Measurements from ENCODE around the gene CHMP4A. TPM values are rescaled to one million over a fixed set of nuclear protein-coding genes. Genes with fewer than 3 reads are reported as not detected.
A peak's percentile ranks its signal among the peaks of the same experiment; 100 is the strongest.

CHMP4A gene
- total and polyA plus RNA-seq, 2 of the 13 experiments (the other 11 are each of a cell fraction or from before 2014, with no cell fraction given), result 83.6 to 113 TPM

- TF ChIP-seq PRDM15 (CRISPR knock-in tag; IDR thresholded peaks at IDR 0.05) (no peak; the same call in none of the 2 replicates), ZNF607 (CRISPR knock-in tag; IDR thresholded peaks at IDR 0.05; ENCODE audit: borderline replicate concordance) (peak; percentile 96), NRL (CRISPR knock-in tag; IDR thresholded peaks at IDR 0.05; ENCODE audit: borderline replicate concordance) (peak; percentile 100), ZNF782 (CRISPR knock-in tag; IDR thresholded peaks at IDR 0.05; ENCODE audit: borderline replicate concordance) (peak; percentile 96; the same call in 1 of the 2 replicates), ZFP91 (CRISPR knock-in tag; IDR thresholded peaks at IDR 0.05; ENCODE audit: borderline replicate concordance) (peak; percentile 99), JUNB (CRISPR knock-in tag; IDR thresholded peaks at IDR 0.05; ENCODE audit: borderline replicate concordance) (no peak), CCDC6 (CRISPR knock-in tag; IDR thresholded peaks at IDR 0.05) (no peak), SMARCE1 (IDR thresholded peaks at IDR 0.05; ENCODE audit: borderline replicate concordance) (no peak), GLI4 (CRISPR knock-in tag; IDR thresholded peaks at IDR 0.05; ENCODE audit: borderline replicate concordance) (no peak), ZNF33B (CRISPR knock-in tag; IDR thresholded peaks at IDR 0.05) (no peak), ZNF550 (CRISPR knock-in tag; IDR thresholded peaks at IDR 0.05; ENCODE audit: borderline replicate concordance) (peak; percentile 73), BCL6 (CRISPR knock-in tag; IDR thresholded peaks at IDR 0.05) (peak; percentile 76), ZNF704 (CRISPR knock-in tag; IDR thresholded peaks at IDR 0.05; ENCODE audit: borderline replicate concordance) (peak; percentile 99; the same call in 1 of the 2 replicates), GATAD2A (CRISPR knock-in tag; IDR thresholded peaks at IDR 0.05) (peak; percentile 96), MIER3 (CRISPR knock-in tag; IDR thresholded peaks at IDR 0.05; ENCODE audit: borderline replicate concordance) (peak; percentile 100), REPIN1 (CRISPR knock-in tag; IDR thresholded peaks at IDR 0.05; ENCODE audit: borderline replicate concordance, low read depth) (peak; percentile 100), ZNF501 (CRISPR knock-in tag; IDR thresholded peaks at IDR 0.05) (peak; percentile 99), ZNF101 (CRISPR knock-in tag; IDR thresholded peaks at IDR 0.05; ENCODE audit: borderline replicate concordance, low read depth) (no peak), ZNF724P (CRISPR knock-in tag; IDR thresholded peaks at IDR 0.05; ENCODE audit: borderline replicate concordance) (peak; percentile 95), GATA4 (IDR thresholded peaks at IDR 0.05; ENCODE audit: borderline replicate concordance, low read depth) (peak; percentile 88; the same call in 1 of the 2 replicates), CBFB (CRISPR knock-in tag; IDR thresholded peaks at IDR 0.05) (peak; percentile 97), KDM2A (CRISPR knock-in tag; IDR thresholded peaks at IDR 0.05; ENCODE audit: borderline replicate concordance, low read depth) (peak; percentile 100)
These were observed 2.4 kb upstream of the CHMP4A start, which contains the start of gene MDP1 (continued) for GRCh38 chr14:24215495-24216344.

Data from HepG2 (cell line).